ENCODE data around the gene TIPARP. TPM values are rescaled to one million over a fixed set of nuclear protein-coding genes. Genes with fewer than 3 reads are reported as not detected.

TIPARP gene
- total and polyA plus RNA-seq, 2 of the 8 experiments (the other 6 are each of a cell fraction or from before 2014, with no cell fraction given): 1.6 to 5.8 TPM

DNA sequence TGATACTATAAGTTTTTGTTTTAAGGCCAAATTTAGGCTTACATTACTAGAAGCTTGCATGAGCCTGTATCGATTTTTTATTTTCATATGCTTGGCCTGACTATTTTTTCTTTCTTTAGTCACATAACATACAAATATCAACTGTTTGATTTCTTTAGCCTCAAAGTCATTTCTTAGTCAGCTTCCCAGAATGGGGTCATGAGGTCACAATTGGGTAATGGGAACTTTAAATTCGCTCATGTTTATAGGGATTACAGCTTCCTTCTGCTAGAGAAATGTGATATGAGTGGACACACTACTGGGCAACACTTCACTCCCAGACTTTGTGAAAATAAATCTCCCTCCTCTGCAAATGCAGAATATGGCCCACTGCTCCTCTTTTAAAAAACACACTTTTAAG, 9.1 kb upstream of the TIPARP start (continued):
- TF ChIP-seq CTBP2 (IDR thresholded peaks at IDR 0.05; ENCODE audit: borderline replicate concordance, insufficient read depth, insufficient read length, low read length): no peak
